ENCODE data around the gene VPS13D. TPM values are rescaled to one million over a fixed set of nuclear protein-coding genes. Genes with fewer than 3 reads are reported as not detected.

Gene VPS13D
- total and polyA plus RNA-seq, 2 experiments from 2014 or later = 10.7 to 34.9 TPM

GRCh38 chr1:12181568-12181967 is 48.3 kb upstream of the VPS13D start:
- peaks cover 15% of the 10 kb centered on the region for H3K9me3 Mint-ChIP-seq
- H3K4me3 Mint-ChIP-seq = no peak overlapping the region
- no peak overlapping the region for H3K4me2 ChIP-seq
- H3K4me1 Mint-ChIP-seq = peaks cover 20% of the 10 kb centered on the region
- H3K27ac Mint-ChIP-seq = no peak overlapping the region
- no peaks in the 10 kb centered on the region for H3K36me3 ChIP-seq (ENCODE audit: insufficient read depth)
- no peaks in the 10 kb centered on the region for H3K27me3 ChIP-seq (ENCODE audit: insufficient read depth)
- H3K27ac ChIP-seq (ENCODE audit: low read depth) = no peak overlapping the region
- H3K4me3 ChIP-seq = no peak overlapping the region
- no peaks in the 10 kb centered on the region for H3K79me2 ChIP-seq (replicated peaks; ENCODE audit: insufficient read depth)
- peaks cover 18% of the 10 kb centered on the region for H3K27me3 Mint-ChIP-seq (ENCODE audit: insufficient read depth, low read depth, poor library complexity)
- no peaks in the 10 kb centered on the region for H3K9me2 ChIP-seq (ENCODE audit: insufficient read depth)
- no peak for TF ChIP-seq ZNF114 (CRISPR knock-in tag; IDR thresholded peaks at IDR 0.05)
- TF ChIP-seq EZH2 (IDR thresholded peaks at IDR 0.05; ENCODE audit: low read depth, unreplicated experiment) = no peak
- ATAC-seq = no peak
- no peaks in the 10 kb centered on the region for H3F3A ChIP-seq (replicated peaks; ENCODE audit: low read depth)
- no peak overlapping the region for H2AFZ ChIP-seq
- H3K36me3 Mint-ChIP-seq (ENCODE audit: low read depth) = peaks cover 11% of the 10 kb centered on the region
- no peak for DNase-seq (ENCODE audit: low spot score)
- H4K20me1 ChIP-seq (replicated peaks; ENCODE audit: insufficient read depth) = no peaks in the 10 kb centered on the region
- peaks cover 15% of the 10 kb centered on the region for H3K4me1 ChIP-seq (ENCODE audit: insufficient read depth)

GRCh38 chr1:12182410-12182984 is 47.3 kb upstream of the VPS13D start:
- peaks cover 19% of the 10 kb centered on the region for H3K4me1 Mint-ChIP-seq
- Histone ChIP-seq H3K4me3 (no peak overlapping the region), H3K27ac (ENCODE audit: low read depth) (no peak overlapping the region), H3F3A (replicated peaks; ENCODE audit: low read depth) (no peaks in the 10 kb centered on the region), H2AFZ (no peak overlapping the region), H3K4me1 (ENCODE audit: insufficient read depth) (peaks cover 14% of the 10 kb centered on the region), H3K27me3 (ENCODE audit: insufficient read depth) (no peaks in the 10 kb centered on the region), H3K36me3 (ENCODE audit: insufficient read depth) (no peaks in the 10 kb centered on the region), H4K20me1 (replicated peaks; ENCODE audit: insufficient read depth) (no peaks in the 10 kb centered on the region), H3K9me2 (ENCODE audit: insufficient read depth) (no peaks in the 10 kb centered on the region), H3K4me2 (no peak overlapping the region), H3K79me2 (replicated peaks; ENCODE audit: insufficient read depth) (no peaks in the 10 kb centered on the region)
- no peak overlapping the region for H3K4me3 Mint-ChIP-seq
- ATAC-seq (no peak), DNase-seq (ENCODE audit: low spot score) (no peak)
- peaks cover 15% of the 10 kb centered on the region for H3K9me3 Mint-ChIP-seq
- H3K27me3 Mint-ChIP-seq (ENCODE audit: insufficient read depth, low read depth, poor library complexity) = peaks cover 15% of the 10 kb centered on the region
- H3K36me3 Mint-ChIP-seq (ENCODE audit: low read depth) = peaks cover 11% of the 10 kb centered on the region
- no peak overlapping the region for H3K27ac Mint-ChIP-seq
- TF ChIP-seq REST (IDR thresholded peaks at IDR 0.05; ENCODE audit: unreplicated experiment) = no peak

GRCh38 chr1:12183095-12183794 is 46.6 kb upstream of the VPS13D start:
- no peak for ATAC-seq
- H3K4me1 Mint-ChIP-seq = peaks cover 16% of the 10 kb centered on the region
- Histone ChIP-seq H3K4me1 (ENCODE audit: insufficient read depth) (peaks cover 7% of the 10 kb centered on the region; the same call in 1 of the 2 replicates), H3K27me3 (ENCODE audit: insufficient read depth) (no peaks in the 10 kb centered on the region), H3K36me3 (ENCODE audit: insufficient read depth) (no peaks in the 10 kb centered on the region), H2AFZ (no peak overlapping the region), H3K27ac (ENCODE audit: low read depth) (no peak overlapping the region), H3F3A (replicated peaks; ENCODE audit: low read depth) (no peaks in the 10 kb centered on the region), H3K4me3 (no peak overlapping the region), H3K79me2 (replicated peaks; ENCODE audit: insufficient read depth) (no peaks in the 10 kb centered on the region), H3K9me2 (ENCODE audit: insufficient read depth) (no peaks in the 10 kb centered on the region), H4K20me1 (replicated peaks; ENCODE audit: insufficient read depth) (no peaks in the 10 kb centered on the region), H3K4me2 (no peak overlapping the region)
- peak; percentile 30 for DNase-seq (ENCODE audit: low spot score)
- H3K4me3 Mint-ChIP-seq = no peak overlapping the region
- H3K9me3 Mint-ChIP-seq = peaks cover 15% of the 10 kb centered on the region
- H3K27ac Mint-ChIP-seq = no peak overlapping the region
- H3K36me3 Mint-ChIP-seq (ENCODE audit: low read depth) = peaks cover 11% of the 10 kb centered on the region
- peaks cover 14% of the 10 kb centered on the region for H3K27me3 Mint-ChIP-seq (ENCODE audit: insufficient read depth, low read depth, poor library complexity)
- TF ChIP-seq CTCF (conservative IDR thresholded peaks at IDR 0.05; ENCODE audit: low read depth in 2 of 2) (no peak), POLR2AphosphoS5 (IDR thresholded peaks at IDR 0.05; ENCODE audit: low read depth) (no peak)

Data from GM23338 (cell line).